WERI-Rb-1 (cell line): ENCODE results near the gene PTPN13.
A peak's percentile ranks its signal among the peaks of the same experiment; 100 is the strongest.

ENCODE experiments used
- DNase-seq: peaks from one replicate; pipeline ENCODE4 v3.0.0-alpha.2; 2020
- H3K27ac ChIP-seq: fragments of 250-450 bp; sonication (Bioruptor Pico); 2 replicates; pipeline ENCODE4 v1.5.1; 2020; ENCODE audit warnings: mild to moderate bottlenecking, moderate library complexity
- H3K27me3 ChIP-seq: fragments of 250-450 bp; sonication (Bioruptor Pico); 2 replicates; pipeline ENCODE4 v1.5.1; 2021; ENCODE audit warnings: mild to moderate bottlenecking, low read depth, moderate library complexity; ENCODE audit not compliant: insufficient read depth, severe bottlenecking
- H3K36me3 ChIP-seq: fragments of 250-450 bp; sonication (Bioruptor Pico); 2 replicates; pipeline ENCODE4 v1.5.1; 2020; ENCODE audit warnings: mild to moderate bottlenecking, moderate library complexity
- H3K4me3 ChIP-seq: 2 replicates; pipeline ENCODE4 v1.5.1; 2011; ENCODE audit warnings: low read depth, mild to moderate bottlenecking, control low read depth, low read length
- H3K9me3 ChIP-seq: fragments of 250-450 bp; sonication (Bioruptor Pico); 2 replicates; pipeline ENCODE4 v1.5.1; 2021; ENCODE audit warnings: mild to moderate bottlenecking, moderate library complexity; ENCODE audit not compliant: severe bottlenecking
- TF ChIP-seq, protein P1 (sequence below): IDR thresholded peaks from 2 replicates; pipeline ENCODE4 v1.5.1; 2011; ENCODE audit warnings: low read depth, mild to moderate bottlenecking, control low read depth, inconsistent platforms, low read length

The PTPN13 gene

DNA sequence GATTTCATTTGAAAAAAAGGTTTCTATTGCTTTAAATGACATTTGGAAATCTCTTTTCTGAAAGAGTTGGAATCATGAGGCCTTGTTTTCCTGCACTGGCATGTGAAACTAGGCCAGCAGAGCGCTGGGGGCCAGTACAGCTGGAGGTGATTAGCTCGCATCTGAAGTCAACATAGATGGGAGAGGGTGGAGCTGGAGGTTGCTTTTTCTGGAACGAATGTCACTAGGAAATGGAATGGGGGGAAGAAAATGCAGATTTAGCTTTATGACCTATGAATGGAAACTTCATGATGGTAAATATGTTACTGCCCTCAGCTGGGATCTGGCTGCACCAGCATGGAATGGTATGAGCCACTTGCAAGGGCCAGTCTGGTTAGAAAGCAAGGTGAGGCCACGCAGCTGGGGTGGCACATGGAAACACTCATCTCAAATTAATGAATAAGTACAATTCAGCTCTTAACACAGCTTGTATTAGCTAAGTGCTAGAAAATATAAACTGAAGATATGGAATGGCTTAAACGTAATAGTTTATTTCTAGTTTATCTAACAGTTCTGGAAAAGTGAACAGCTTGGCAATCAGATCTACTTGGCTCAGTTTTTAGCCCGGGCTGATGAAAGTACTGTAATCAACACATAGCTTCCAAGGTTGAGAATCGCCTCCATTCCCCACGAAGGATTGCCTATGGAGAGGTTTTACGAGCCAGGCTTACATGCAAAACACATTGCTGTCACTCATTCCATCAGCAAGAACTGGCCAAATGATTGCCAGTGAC is 222.6 kb downstream of the PTPN13 start:
- Histone ChIP-seq H3K27ac (no peak overlapping the region), H3K36me3 (peaks cover 34% of the 10 kb centered on the region), H3K9me3 (no peaks in the 10 kb centered on the region), H3K4me3 (no peak overlapping the region), H3K27me3 (no peaks in the 10 kb centered on the region)
- no peak for DNase-seq
- TF ChIP-seq, protein P1, sequence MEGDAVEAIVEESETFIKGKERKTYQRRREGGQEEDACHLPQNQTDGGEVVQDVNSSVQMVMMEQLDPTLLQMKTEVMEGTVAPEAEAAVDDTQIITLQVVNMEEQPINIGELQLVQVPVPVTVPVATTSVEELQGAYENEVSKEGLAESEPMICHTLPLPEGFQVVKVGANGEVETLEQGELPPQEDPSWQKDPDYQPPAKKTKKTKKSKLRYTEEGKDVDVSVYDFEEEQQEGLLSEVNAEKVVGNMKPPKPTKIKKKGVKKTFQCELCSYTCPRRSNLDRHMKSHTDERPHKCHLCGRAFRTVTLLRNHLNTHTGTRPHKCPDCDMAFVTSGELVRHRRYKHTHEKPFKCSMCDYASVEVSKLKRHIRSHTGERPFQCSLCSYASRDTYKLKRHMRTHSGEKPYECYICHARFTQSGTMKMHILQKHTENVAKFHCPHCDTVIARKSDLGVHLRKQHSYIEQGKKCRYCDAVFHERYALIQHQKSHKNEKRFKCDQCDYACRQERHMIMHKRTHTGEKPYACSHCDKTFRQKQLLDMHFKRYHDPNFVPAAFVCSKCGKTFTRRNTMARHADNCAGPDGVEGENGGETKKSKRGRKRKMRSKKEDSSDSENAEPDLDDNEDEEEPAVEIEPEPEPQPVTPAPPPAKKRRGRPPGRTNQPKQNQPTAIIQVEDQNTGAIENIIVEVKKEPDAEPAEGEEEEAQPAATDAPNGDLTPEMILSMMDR = no peak

DNA sequence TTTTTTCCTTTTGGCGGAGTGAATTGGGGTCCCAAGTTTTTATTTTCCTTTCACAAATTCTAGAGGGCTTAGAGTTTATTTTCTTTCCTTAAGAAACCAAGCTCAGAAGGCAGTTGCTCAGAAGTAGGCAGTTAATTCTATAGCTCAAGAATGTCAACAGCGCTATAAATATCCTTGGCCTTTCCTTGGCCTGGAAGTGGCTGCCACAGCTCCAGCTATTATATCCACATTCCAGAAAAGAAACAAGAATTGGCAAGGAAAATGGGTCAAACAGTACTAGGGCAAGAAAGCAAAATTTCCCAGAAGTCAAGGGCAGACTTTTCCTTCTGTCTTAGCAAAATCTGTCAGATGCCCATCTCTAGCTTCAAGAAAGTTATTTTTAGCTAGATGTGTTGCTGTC is 224.1 kb downstream of the PTPN13 start:
- Histone ChIP-seq H3K9me3 (no peaks in the 10 kb centered on the region), H3K4me3 (no peak overlapping the region), H3K27ac (no peak overlapping the region), H3K27me3 (no peaks in the 10 kb centered on the region), H3K36me3 (peaks cover 23% of the 10 kb centered on the region)
- TF ChIP-seq, protein P1 = no peak
- no peak for DNase-seq

DNA sequence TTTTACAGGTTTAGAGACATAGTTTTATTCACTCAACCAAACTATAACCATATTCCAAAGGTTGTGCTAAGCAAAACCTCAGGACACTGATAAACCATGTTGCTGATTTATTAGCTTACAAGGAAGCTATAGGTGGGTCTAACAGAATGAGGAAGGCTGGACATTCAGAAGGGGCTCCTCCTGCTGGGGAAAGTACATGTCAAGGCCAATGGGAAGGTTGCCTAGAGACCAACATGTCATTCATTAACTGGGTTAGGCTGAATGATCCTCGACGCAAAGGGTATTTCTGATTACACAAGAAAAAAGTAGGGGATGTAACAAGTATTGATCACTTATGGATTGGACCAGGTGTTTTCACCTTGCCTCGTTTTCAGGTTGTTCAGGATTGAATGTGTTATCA is 224.7 kb downstream of the PTPN13 start:
- H3K9me3 ChIP-seq = no peaks in the 10 kb centered on the region
- peaks cover 20% of the 10 kb centered on the region for H3K36me3 ChIP-seq
- no peak overlapping the region for H3K27ac ChIP-seq
- TF ChIP-seq, protein P1 = 0 out of 2 replicates have a peak, but pooled peaks have one; percentile 5
- no peak for DNase-seq
- H3K4me3 ChIP-seq = no peak overlapping the region
- no peaks in the 10 kb centered on the region for H3K27me3 ChIP-seq

DNA sequence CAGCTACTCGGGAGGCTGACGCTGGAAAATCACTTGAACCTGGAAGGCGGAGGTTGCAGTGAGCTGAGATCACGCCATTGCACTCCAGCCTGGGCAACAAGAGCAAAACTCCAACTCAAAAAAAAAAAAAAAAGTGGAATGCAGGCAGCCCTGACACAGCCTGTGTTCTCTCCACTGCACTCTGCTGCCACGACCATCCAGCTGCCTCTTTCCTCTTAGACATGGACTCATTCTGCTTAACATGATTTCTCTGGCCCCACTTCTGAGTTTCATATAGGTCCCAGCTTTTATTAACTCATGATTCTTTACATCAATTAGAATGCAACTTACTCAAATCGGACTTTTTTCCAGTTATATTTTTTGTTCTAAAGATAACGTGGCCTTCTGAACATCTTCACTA is 225.4 kb downstream of the PTPN13 start:
- no peak for DNase-seq
- Histone ChIP-seq H3K27me3 (no peaks in the 10 kb centered on the region), H3K4me3 (no peak overlapping the region), H3K36me3 (peaks cover 14% of the 10 kb centered on the region), H3K9me3 (no peaks in the 10 kb centered on the region), H3K27ac (no peak overlapping the region)
- TF ChIP-seq, protein P1 = no peak

DNA sequence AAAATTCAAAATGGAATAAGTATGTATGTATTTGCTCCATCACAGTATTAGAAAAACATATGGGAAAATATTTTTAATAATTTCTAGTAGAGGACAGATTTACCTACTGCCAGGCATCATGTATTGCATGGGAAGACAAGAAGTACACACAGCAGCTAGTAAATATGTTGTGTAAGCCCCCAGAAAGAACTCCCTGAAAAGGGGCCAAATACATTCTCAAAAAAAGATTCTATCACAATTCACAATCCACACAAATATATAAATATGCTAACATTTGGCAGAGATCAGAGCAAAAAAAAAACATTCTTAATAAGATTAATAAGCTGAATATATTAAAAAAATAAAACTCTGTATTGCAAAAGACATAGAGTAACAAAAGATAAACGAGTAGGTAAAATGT is 227.0 kb downstream of the PTPN13 start:
- Histone ChIP-seq H3K4me3 (no peak overlapping the region), H3K27me3 (no peaks in the 10 kb centered on the region), H3K36me3 (peaks cover under 1% of the 10 kb centered on the region; the same call in 1 of the 2 replicates), H3K27ac (no peak overlapping the region), H3K9me3 (no peaks in the 10 kb centered on the region)
- no peak for DNase-seq
- TF ChIP-seq, protein P1 = no peak

DNA sequence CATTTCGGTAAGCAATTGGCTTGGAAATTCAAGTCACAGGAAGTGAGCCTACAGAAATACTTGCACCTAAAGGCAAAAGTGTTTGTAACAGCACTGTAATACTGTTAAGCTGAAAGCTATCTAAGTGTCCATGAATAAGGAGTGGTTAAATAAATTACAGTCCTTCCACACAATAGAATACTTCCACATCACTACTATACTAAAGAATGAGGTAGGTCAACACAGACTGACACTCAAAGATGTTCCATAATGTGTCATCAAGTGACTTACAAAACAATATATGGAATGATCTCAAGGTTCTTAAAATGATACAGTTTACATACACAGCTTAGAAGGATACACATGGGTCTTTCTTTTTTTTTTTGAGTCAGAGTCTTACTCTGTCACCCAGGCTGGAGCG is 228.0 kb downstream of the PTPN13 start:
- no peaks in the 10 kb centered on the region for H3K9me3 ChIP-seq
- no peak for DNase-seq
- no peak overlapping the region for H3K4me3 ChIP-seq
- no peak overlapping the region for H3K27ac ChIP-seq
- TF ChIP-seq, protein P1 = no peak
- H3K27me3 ChIP-seq = no peaks in the 10 kb centered on the region
- H3K36me3 ChIP-seq = no peaks in the 10 kb centered on the region
